Endothelial cell of umbilical vein (primary cell): Measurements from ENCODE around the gene RTN4R. TPM values are rescaled to one million over a fixed set of nuclear protein-coding genes. Genes with fewer than 3 reads are reported as not detected.

Experiments used
- BruUV-seq: library from RNA; stranded (reverse); fragments of 400-500 nt; replicated peaks from 2 replicates; lab custom pipeline; 2021; lab: Mats Ljungman, UMichigan
- CTCF ChIA-PET: fragments of 300-600, 350-600 bp; sonication (Branson Sonifier 250); formaldehyde crosslinking; loops from one replicate; lab custom pipeline; 2021; ENCODE audit warnings: antibody characterized with exemption, inconsistent platforms; lab: Charles Lee
- POLR2A ChIA-PET: fragments of 300-600, 350-600 bp; sonication (Branson Sonifier 250); formaldehyde crosslinking; loops from one replicate; lab custom pipeline; 2021; ENCODE audit warnings: antibody characterized with exemption, inconsistent platforms; lab: Charles Lee
- DNase-seq: peaks from one replicate; pipeline ENCODE4 v3.0.0-alpha.2; 2011; ENCODE audit warnings: low read depth, low spot score
- FAIRE-seq: peaks from 2 replicates; lab custom pipeline; 2011; peaks lifted over from hg19 to GRCh38; lab: Jason Lieb, UNC
- H2AFZ ChIP-seq: 2 replicates; pipeline ENCODE4 v1.6.0; 2012; ENCODE audit warnings: low read depth, low read length, control low read depth, inconsistent platforms
- H3K27ac ChIP-seq: 2 replicates; pipeline ENCODE4 v1.5.1; 2011; ENCODE audit warnings: low read depth, mild to moderate bottlenecking, control low read depth, low read length, moderate library complexity; ENCODE audit not compliant: insufficient read depth
- H3K27me3 ChIP-seq, 2 experiments: 2 replicates each; pipeline versions ENCODE4 v1.6.0 to v1.6.1; 2011; ENCODE audit warnings: low read length in 2 of 2, mixed read lengths in 1 of 2; ENCODE audit not compliant: control insufficient read depth in 2 of 2, insufficient read depth in 2 of 2
- H3K36me3 ChIP-seq, 2 experiments: 2 replicates in 1 of 2; 3 replicates in 1 of 2; pipeline ENCODE4 v1.5.1; 2011; ENCODE audit warnings: low read length in 2 of 2, mild to moderate bottlenecking in 1 of 2, moderate library complexity in 1 of 2; ENCODE audit not compliant: control insufficient read depth in 2 of 2, insufficient read depth in 2 of 2; ENCODE audit errors: extremely low read depth in 1 of 2
- H3K4me1 ChIP-seq: 3 replicates; pipeline ENCODE4 v1.5.1; 2011; ENCODE audit warnings: mild to moderate bottlenecking, low read length; ENCODE audit not compliant: control insufficient read depth, insufficient read depth; ENCODE audit errors: extremely low read depth
- H3K4me2 ChIP-seq: 2 replicates; pipeline ENCODE4 v1.6.1; 2011; ENCODE audit warnings: low read length, control low read depth, mixed read lengths; ENCODE audit not compliant: insufficient read depth
- H3K4me3 ChIP-seq, 3 experiments: fragments of 200-600 bp in 1 of 3; sonication (generic), shearing (Covaris generic) in 1 of 3; replicated peaks in 1 of 3; 2 replicates each; pipeline ENCODE4 v1.5.1; 2011 to 2016; ENCODE audit warnings: control low read depth in 3 of 3, low read length in 3 of 3, mild to moderate bottlenecking in 2 of 3, inconsistent platforms in 1 of 3, low read depth in 1 of 3, moderate library complexity in 1 of 3; ENCODE audit not compliant: insufficient read depth in 1 of 3
- H3K79me2 ChIP-seq: 2 replicates; pipeline ENCODE4 v1.6.0; 2012; ENCODE audit warnings: low read length, inconsistent platforms; ENCODE audit not compliant: control insufficient read depth, insufficient read depth
- H3K9ac ChIP-seq: replicated peaks from 2 replicates; pipeline ENCODE3; 2011; ENCODE audit warnings: low read length, control low read depth; ENCODE audit not compliant: insufficient read depth; ENCODE audit errors: extremely low read depth
- H3K9me1 ChIP-seq: replicated peaks from 3 replicates; pipeline ENCODE4 v1.6.0; 2011; ENCODE audit warnings: mild to moderate bottlenecking, low read length; ENCODE audit not compliant: control insufficient read depth, insufficient read depth; ENCODE audit errors: extremely low read depth
- H3K9me3 ChIP-seq: replicated peaks from 2 replicates; pipeline ENCODE4 v1.5.1; 2012; ENCODE audit warnings: low read length, inconsistent platforms; ENCODE audit not compliant: control insufficient read depth, insufficient read depth
- H4K20me1 ChIP-seq: replicated peaks from 2 replicates; pipeline ENCODE3; 2011; ENCODE audit warnings: mild to moderate bottlenecking, low read length; ENCODE audit not compliant: control insufficient read depth, insufficient read depth; ENCODE audit errors: extremely low read depth
- EZH2 ChIP-seq: IDR thresholded peaks from 2 replicates; pipeline ENCODE4 v1.6.1; 2012; ENCODE audit warnings: borderline replicate concordance, low read depth, mild to moderate bottlenecking, moderate library complexity, low read length, inconsistent platforms; ENCODE audit not compliant: severe bottlenecking
- GATA2 ChIP-seq: IDR thresholded peaks from 2 replicates; pipeline ENCODE4 v1.7.0; 2011; ENCODE audit warnings: low read depth, mild to moderate bottlenecking, moderate library complexity, mixed read lengths, low read length; ENCODE audit not compliant: insufficient read length, insufficient read depth
- JUN ChIP-seq: IDR thresholded peaks from 2 replicates; pipeline ENCODE4 v1.6.1; 2011; ENCODE audit warnings: borderline replicate concordance, low read depth; ENCODE audit not compliant: insufficient read length, insufficient read depth
- dilution Hi-C: fragments of 300-500 bp; cut with MboI; formaldehyde crosslinking; loops from one replicate; pipeline ENCODE4 v1.15.0; 2019; ENCODE audit warnings: low sequenced_read_pairs; ENCODE audit not compliant: extremely low pct_ligation_motif_present
- intact Hi-C: fragments of 100-400 bp; cut with micrococcal nuclease; formaldehyde crosslinking; loops from one replicate; pipeline ENCODE4 v1.10.0; 2022
- polyA plus RNA-seq, 4 experiments: library from polyadenylated mRNA; depleted of rRNA in 3 of 4; stranded (reverse) in 3 of 4; unstranded in 1 of 4; fragments of >200 nt; gene quantifications; 2 replicates each; pipeline versions ENCODE4 v1.2.1 to v1.2.3, GENCODE V29; 2011 to 2012; ENCODE audit warnings: missing spikeins in 1 of 4
- total RNA-seq: library from RNA; stranded (reverse); gene quantifications from 2 replicates; pipeline ENCODE4 v1.2.3, GENCODE V29; 2021
- TF ChIP-seq, protein P1 (sequence below): IDR thresholded peaks from 2 replicates; pipeline ENCODE4 v1.6.1; 2011; ENCODE audit not compliant: insufficient read depth, insufficient read length
- TF ChIP-seq, protein P2 (sequence below), 2 donors: IDR thresholded peaks; 1 replicate in 1 of 2; 2 replicates in 1 of 2; pipeline ENCODE4 v1.5.1; 2011; ENCODE audit warnings: low read length in 2 of 2, mild to moderate bottlenecking in 2 of 2, moderate library complexity in 2 of 2, control low read depth in 1 of 2, inconsistent platforms in 1 of 2, low read depth in 1 of 2; ENCODE audit not compliant: insufficient read depth in 1 of 2; ENCODE audit errors: extremely low read depth in 1 of 2

RTN4R gene
- total and polyA plus RNA-seq, 2 donors (not counting 3 experiments of a cell fraction or from before 2014, with no cell fraction given): 1.2 to 2.2 TPM

DNA sequence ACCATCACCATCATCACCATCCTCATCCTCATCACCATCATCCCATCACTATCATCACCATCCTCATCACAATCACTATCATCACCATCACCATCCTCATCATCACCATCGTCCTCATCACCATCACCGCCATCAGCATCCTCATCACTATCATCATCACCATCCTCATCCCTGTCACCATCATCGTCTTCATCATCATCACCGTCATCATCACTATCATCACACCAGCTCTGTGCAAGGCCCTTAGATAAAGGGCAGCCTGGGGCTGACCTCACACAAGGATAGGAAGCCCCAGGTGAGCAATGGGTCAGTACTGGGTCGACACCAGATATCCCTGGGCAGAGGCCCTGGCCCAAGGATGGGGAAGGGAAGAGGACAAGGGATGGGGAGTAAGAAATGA lies 16.1 kb downstream of the RTN4R start:
- Histone ChIP-seq H3K79me2 (no peaks in the 10 kb centered on the region), H2AFZ (no peak overlapping the region), H4K20me1 (no peaks in the 10 kb centered on the region), H3K36me3 (no peaks in the 10 kb centered on the region), H3K9me1 (no peaks in the 10 kb centered on the region), H3K4me2 (no peak overlapping the region), H3K9ac (no peak overlapping the region), H3K4me1 (no peaks in the 10 kb centered on the region), H3K27me3 (no peaks in the 10 kb centered on the region), H3K27ac (no peak overlapping the region), H3K9me3 (no peaks in the 10 kb centered on the region), H3K4me3 (no peak overlapping the region)
- no TSS peak for BruUV-seq
- ChIA-PET CTCF (no interaction called here), POLR2A (no interaction called here)
- intact Hi-C loops (no loop called here), dilution Hi-C loops (no loop called here)
- FAIRE-seq (no peak), DNase-seq (no peak)
- TF ChIP-seq, protein P1, sequence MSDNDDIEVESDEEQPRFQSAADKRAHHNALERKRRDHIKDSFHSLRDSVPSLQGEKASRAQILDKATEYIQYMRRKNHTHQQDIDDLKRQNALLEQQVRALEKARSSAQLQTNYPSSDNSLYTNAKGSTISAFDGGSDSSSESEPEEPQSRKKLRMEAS: no peak
- TF ChIP-seq GATA2 (no peak), EZH2 (no peak)

DNA sequence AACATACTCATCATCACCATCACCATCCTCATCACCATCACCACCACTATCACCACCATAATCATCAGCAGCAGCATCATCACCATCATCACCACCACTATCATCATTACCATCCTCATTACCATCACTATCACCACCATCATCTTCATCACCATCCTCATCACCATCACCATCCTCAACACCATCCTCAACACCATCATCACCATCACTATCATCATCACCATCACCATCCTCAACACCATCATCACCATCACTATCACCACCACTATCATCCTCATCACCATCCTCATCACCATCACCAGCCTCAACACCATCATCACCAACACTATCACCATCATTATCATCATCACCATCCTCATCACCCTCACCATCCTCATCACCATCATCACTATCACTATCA lies 16.6 kb downstream of the RTN4R start:
- FAIRE-seq: no peak

More for the DNA sequence above, 16.6 kb downstream of the RTN4R start:
- Histone ChIP-seq H4K20me1 (no peaks in the 10 kb centered on the region), H3K4me3 (no peak overlapping the region), H3K9me3 (no peaks in the 10 kb centered on the region), H3K9me1 (no peaks in the 10 kb centered on the region), H3K27me3 (no peaks in the 10 kb centered on the region), H3K27ac (no peak overlapping the region), H3K79me2 (no peaks in the 10 kb centered on the region), H2AFZ (no peak overlapping the region), H3K36me3 (no peaks in the 10 kb centered on the region), H3K9ac (no peak overlapping the region), H3K4me1 (no peaks in the 10 kb centered on the region), H3K4me2 (no peak overlapping the region)
- ChIA-PET CTCF (no interaction called here), POLR2A (no interaction called here)
- dilution Hi-C loops: no loop called here
- no TSS peak for BruUV-seq
- intact Hi-C loops: no loop called here
- TF ChIP-seq, protein P2, sequence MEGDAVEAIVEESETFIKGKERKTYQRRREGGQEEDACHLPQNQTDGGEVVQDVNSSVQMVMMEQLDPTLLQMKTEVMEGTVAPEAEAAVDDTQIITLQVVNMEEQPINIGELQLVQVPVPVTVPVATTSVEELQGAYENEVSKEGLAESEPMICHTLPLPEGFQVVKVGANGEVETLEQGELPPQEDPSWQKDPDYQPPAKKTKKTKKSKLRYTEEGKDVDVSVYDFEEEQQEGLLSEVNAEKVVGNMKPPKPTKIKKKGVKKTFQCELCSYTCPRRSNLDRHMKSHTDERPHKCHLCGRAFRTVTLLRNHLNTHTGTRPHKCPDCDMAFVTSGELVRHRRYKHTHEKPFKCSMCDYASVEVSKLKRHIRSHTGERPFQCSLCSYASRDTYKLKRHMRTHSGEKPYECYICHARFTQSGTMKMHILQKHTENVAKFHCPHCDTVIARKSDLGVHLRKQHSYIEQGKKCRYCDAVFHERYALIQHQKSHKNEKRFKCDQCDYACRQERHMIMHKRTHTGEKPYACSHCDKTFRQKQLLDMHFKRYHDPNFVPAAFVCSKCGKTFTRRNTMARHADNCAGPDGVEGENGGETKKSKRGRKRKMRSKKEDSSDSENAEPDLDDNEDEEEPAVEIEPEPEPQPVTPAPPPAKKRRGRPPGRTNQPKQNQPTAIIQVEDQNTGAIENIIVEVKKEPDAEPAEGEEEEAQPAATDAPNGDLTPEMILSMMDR (IDR thresholded peaks at IDR 0.05; ENCODE audit: extremely low read depth in 1 of 2, insufficient read depth in 1 of 2, low read depth in 1 of 2, low read length in 2 of 2): no peak
- TF ChIP-seq JUN: no peak
- no peak for TF ChIP-seq EZH2
- TF ChIP-seq, protein P1: no peak
- no peak for DNase-seq
